Dermis blood vessel endothelial cell (primary cell): ENCODE measurements around the gene SERPINA6. TPM values are rescaled to one million over a fixed set of nuclear protein-coding genes. Genes with fewer than 3 reads are reported as not detected.
"Not testable (repeated sequence)": the region's sequence is repeated elsewhere in the genome, so short reads cannot be mapped to it uniquely, and the experiment has no call there.

Experiments used
- DNase-seq: peaks from one replicate; pipeline ENCODE4 v3.0.0; 2010
- total RNA-seq: library from RNA; depleted of rRNA; stranded (reverse); fragments of >200 nt; gene quantifications from 2 replicates; pipeline ENCODE4 v1.2.3, GENCODE V29; 2014

The SERPINA6 gene
- total RNA-seq, 1 donor from 2014 or later: not detected

- DNase-seq: no peak
Observed at GRCh38 chr14:94321421-94322271, 1.5 kb downstream of the SERPINA6 start.

- no peak for DNase-seq
Observed at GRCh38 chr14:94320243-94320642, 2.9 kb downstream of the SERPINA6 start.

GRCh38 chr14:94317259-94317658, 5.9 kb downstream of the SERPINA6 start:
- no peak for DNase-seq

GRCh38 chr14:94316692-94317091, 6.4 kb downstream of the SERPINA6 start:
- DNase-seq: no peak

GRCh38 chr14:94314890-94315289, 8.2 kb downstream of the SERPINA6 start:
- no peak for DNase-seq

- no peak for DNase-seq
Observed at GRCh38 chr14:94313991-94314655, 9.0 kb downstream of the SERPINA6 start.

GRCh38 chr14:94312481-94313246, 10.5 kb downstream of the SERPINA6 start:
- DNase-seq: no peak

GRCh38 chr14:94310248-94310647, 12.9 kb downstream of the SERPINA6 start:
- no peak for DNase-seq

- DNase-seq: no peak
Observed at GRCh38 chr14:94309721-94310120, 13.4 kb downstream of the SERPINA6 start.

GRCh38 chr14:94307410-94307992, 15.6 kb downstream of the SERPINA6 start:
- no peak for DNase-seq

- DNase-seq: no peak
Observed at GRCh38 chr14:94306047-94306978, 16.8 kb downstream of the SERPINA6 start.

- DNase-seq: no peak
Observed at GRCh38 chr14:94305620-94306019, 17.5 kb downstream of the SERPINA6 start.

- DNase-seq: no peak
Observed at GRCh38 chr14:94304243-94304642, 18.9 kb downstream of the SERPINA6 start.

GRCh38 chr14:94303111-94303510, 20.0 kb downstream of the SERPINA6 start:
- no peak for DNase-seq

- DNase-seq: no peak
Observed at GRCh38 chr14:94298130-94298529, 25.0 kb downstream of the SERPINA6 start.

GRCh38 chr14:94296181-94296545, 27.0 kb downstream of the SERPINA6 start:
- DNase-seq: not testable (repeated sequence)

GRCh38 chr14:94295360-94296180, 27.6 kb downstream of the SERPINA6 start:
- DNase-seq: no peak

- DNase-seq: no peak
Observed at GRCh38 chr14:94293578-94293924, 29.6 kb downstream of the SERPINA6 start.

- DNase-seq: no peak
Observed at GRCh38 chr14:94292872-94293577, 30.1 kb downstream of the SERPINA6 start, which contains the start of gene SERPINA10. Gene SERPINA10 (minus strand): TSS chr14:94293268. CDS start chr14:94290593, 2,675 bp downstream.

- no peak for DNase-seq
Observed at GRCh38 chr14:94292526-94292871, 30.6 kb downstream of the SERPINA6 start.
